HL-60/S4 treated with retinoic acid at 250 ng/mL for 4 days and 3 days (cell line): ENCODE results near the gene HLA-B.
"Not testable (repeated sequence)": the region's sequence is repeated elsewhere in the genome, so short reads cannot be mapped to it uniquely, and the experiment has no call there.

Experiments
- in situ Hi-C: fragments of 300-500 bp; cut with MboI; formaldehyde crosslinking; loops from 2 replicates; pipeline ENCODE4 v1.7.0; 2022; ENCODE audit warnings: low sequenced_read_pairs

Gene HLA-B

GRCh38 chr6:31356946-31357466, at the start of gene HLA-B:
Gene HLA-B, minus strand, starts transcription at chr6:31357179. Its CDS starts 21 bp downstream, at chr6:31357158.
- in situ Hi-C loops = no loop called here

GRCh38 chr6:31405996-31406395, 49.0 kb upstream of the HLA-B start:
- in situ Hi-C loops = no loop called here

GRCh38 chr6:31404061-31404364, 47.0 kb upstream of the HLA-B start:
- in situ Hi-C loops = not testable (repeated sequence)

- in situ Hi-C loops = no loop called here
These were observed 46.5 kb upstream of the HLA-B start, which contains the start of gene MICA for GRCh38 chr6:31403283-31404060. Gene MICA, plus strand, starts transcription at chr6:31403595. Its CDS starts 38 bp downstream, at chr6:31403633.

- in situ Hi-C loops = no loop called here
These were observed 45.6 kb upstream of the HLA-B start for GRCh38 chr6:31402324-31403282.

GRCh38 chr6:31401403-31401802, 44.4 kb upstream of the HLA-B start:
- in situ Hi-C loops = no loop called here

GRCh38 chr6:31400467-31401289, 43.7 kb upstream of the HLA-B start:
- in situ Hi-C loops = no loop called here

- in situ Hi-C loops = loop anchor here (10.0 kb wide), 1 partner anchor 45 kb away; no protein-coding TSS in a partner anchor
These were observed 42.8 kb upstream of the HLA-B start for GRCh38 chr6:31399589-31400466.

GRCh38 chr6:31397901-31398525, 41.0 kb upstream of the HLA-B start:
- in situ Hi-C loops = loop anchor here (10.0 kb wide), 1 partner anchor 47 kb away; no protein-coding TSS in a partner anchor

GRCh38 chr6:31397153-31397499, 40.1 kb upstream of the HLA-B start:
- in situ Hi-C loops = loop anchor here (10.0 kb wide), 1 partner anchor 48 kb away; no protein-coding TSS in a partner anchor

- in situ Hi-C loops = loop anchor here (10.0 kb wide), 1 partner anchor 48 kb away; no protein-coding TSS in a partner anchor
These were observed 39.6 kb upstream of the HLA-B start for GRCh38 chr6:31396422-31397152.

- in situ Hi-C loops = loop anchor here (10.0 kb wide), 1 partner anchor 49 kb away; no protein-coding TSS in a partner anchor
These were observed 38.9 kb upstream of the HLA-B start for GRCh38 chr6:31395832-31396231.

GRCh38 chr6:31394381-31394780, 37.4 kb upstream of the HLA-B start:
- in situ Hi-C loops = loop anchor here (10.0 kb wide), 1 partner anchor 50 kb away; no protein-coding TSS in a partner anchor

GRCh38 chr6:31393932-31394331, 37.0 kb upstream of the HLA-B start:
- in situ Hi-C loops = loop anchor here (10.0 kb wide), 1 partner anchor 51 kb away; no protein-coding TSS in a partner anchor

- in situ Hi-C loops = loop anchor here (10.0 kb wide), 1 partner anchor 55 kb away; no protein-coding TSS in a partner anchor
These were observed 32.8 kb upstream of the HLA-B start for GRCh38 chr6:31389802-31390132.

GRCh38 chr6:31388916-31389801, 32.2 kb upstream of the HLA-B start:
- in situ Hi-C loops = not testable (repeated sequence)

GRCh38 chr6:31386977-31387376, 30.0 kb upstream of the HLA-B start:
- in situ Hi-C loops = no loop called here
